Endodermal cell (in vitro differentiated cells): ENCODE data around the gene JAKMIP2. TPM values are rescaled to one million over a fixed set of nuclear protein-coding genes. Genes with fewer than 3 reads are reported as not detected.
A peak's percentile ranks its signal among the peaks of the same experiment; 100 is the strongest.

Experiments used
- DNase-seq: peaks from one replicate; pipeline ENCODE4 v3.0.0-alpha.2; 2017
- H3K27ac ChIP-seq: 2 replicates; pipeline ENCODE4 v1.5.1; 2013; ENCODE audit warnings: mild to moderate bottlenecking, low read depth, low read length, moderate library complexity
- H3K27me3 ChIP-seq: 2 replicates; pipeline ENCODE4 v1.6.1; 2013; ENCODE audit warnings: mild to moderate bottlenecking, low read length, moderate library complexity; ENCODE audit not compliant: insufficient read depth, control insufficient read depth, poor library complexity, severe bottlenecking
- H3K36me3 ChIP-seq: 2 replicates; pipeline ENCODE4 v1.7.0; 2013; ENCODE audit warnings: mild to moderate bottlenecking, low read length, moderate library complexity; ENCODE audit not compliant: control insufficient read depth, insufficient read depth
- H3K4me1 ChIP-seq: one replicate; pipeline ENCODE4 v1.7.0; 2013; ENCODE audit warnings: low read length; ENCODE audit not compliant: control insufficient read depth, insufficient read depth
- H3K4me3 ChIP-seq: 2 replicates; pipeline ENCODE4 v1.5.1; 2013; ENCODE audit warnings: mild to moderate bottlenecking, low read length, moderate library complexity
- H3K9ac ChIP-seq: 2 replicates; pipeline ENCODE4 v1.6.1; 2013; ENCODE audit warnings: mild to moderate bottlenecking, low read length, moderate library complexity; ENCODE audit not compliant: poor library complexity, severe bottlenecking; ENCODE audit errors: extremely low read depth
- H3K9me3 ChIP-seq: 2 replicates; pipeline ENCODE4 v1.6.1; 2013; ENCODE audit warnings: mild to moderate bottlenecking, low read length, moderate library complexity; ENCODE audit not compliant: control insufficient read depth
- H3K27ac Mint-ChIP-seq: 2 replicates; pipeline ENCODE4 v1.8.0; 2020; ENCODE audit warnings: mixed read lengths
- H3K27me3 Mint-ChIP-seq: 2 replicates; pipeline ENCODE4 v1.8.0; 2021; ENCODE audit warnings: mild to moderate bottlenecking, mixed read lengths; ENCODE audit not compliant: insufficient read depth
- H3K36me3 Mint-ChIP-seq: 2 replicates; pipeline ENCODE4 v1.8.0; 2020; ENCODE audit warnings: low read depth, mixed read lengths
- H3K4me1 Mint-ChIP-seq: 2 replicates; pipeline ENCODE4 v1.8.0; 2020; ENCODE audit warnings: mixed read lengths
- H3K4me3 Mint-ChIP-seq: 2 replicates; pipeline ENCODE4 v1.8.0; 2020; ENCODE audit warnings: mild to moderate bottlenecking, moderate library complexity, mixed read lengths
- H3K9me3 Mint-ChIP-seq: 2 replicates; pipeline ENCODE4 v1.8.0; 2020; ENCODE audit warnings: mild to moderate bottlenecking, mixed read lengths
- CTCF ChIP-seq: fragments of 200-600 bp; sonication (generic); conservative IDR thresholded peaks from 2 replicates; pipeline ENCODE4 v1.5.0; 2021; ENCODE audit warnings: antibody characterized with exemption, mild to moderate bottlenecking
- WGBS, 2 experiments: methylation state at CpG; one replicate each; pipeline versions ENCODE4 v1.1.5 to v1.1.7; 2013; ENCODE audit warnings: missing lambda C conversion rate in 2 of 2, mixed read lengths in 1 of 2; ENCODE audit not compliant: insufficient coverage in 1 of 2, insufficient read length in 1 of 2; 5-methylcytosine and 5-hydroxymethylcytosine counted together
- total RNA-seq, 2 donors: library from RNA; stranded (reverse); fragmentation: NEBNext Ultra II Directional in 1 of 2; extraction: Animal tissue kit (Norgen Biotek cat#: 25700) in 1 of 2; gene quantifications; 2 replicates in 1 of 2; 3 replicates in 1 of 2; pipeline ENCODE4 v1.2.1, GENCODE V29; 2021

JAKMIP2 gene
- total RNA-seq, 2 donors from 2014 or later, result 6.9 to 16.7 TPM

- H3K4me1 Mint-ChIP-seq, result peaks cover 8% of the 10 kb centered on the region
- H3K4me3 Mint-ChIP-seq, result no peak overlapping the region
- H3K27ac ChIP-seq, result no peak overlapping the region
- DNase-seq, result no peak
- no peaks in the 10 kb centered on the region for H3K9me3 Mint-ChIP-seq
- H3K4me1 ChIP-seq, result peaks cover 4% of the 10 kb centered on the region
- no peak for TF ChIP-seq CTCF
- no peaks in the 10 kb centered on the region for H3K36me3 ChIP-seq
- H3K4me3 ChIP-seq, result no peak overlapping the region
- H3K27me3 Mint-ChIP-seq, result no peaks in the 10 kb centered on the region
- no peak overlapping the region for H3K9ac ChIP-seq
- H3K27ac Mint-ChIP-seq, result no peak overlapping the region
- H3K36me3 Mint-ChIP-seq, result no peaks in the 10 kb centered on the region
- H3K27me3 ChIP-seq, result no peaks in the 10 kb centered on the region
- 89 to 91% methylated on average over 7 to 9 of the region's 9 CpGs for WGBS, 2 experiments
- no peaks in the 10 kb centered on the region for H3K9me3 ChIP-seq
These were observed 113.2 kb downstream of the JAKMIP2 start for GRCh38 chr5:147669169-147669869.

- Histone ChIP-seq H3K4me3 (no peak overlapping the region), H3K4me1 (peaks cover 4% of the 10 kb centered on the region), H3K27ac (no peak overlapping the region), H3K36me3 (no peaks in the 10 kb centered on the region), H3K27me3 (no peaks in the 10 kb centered on the region), H3K9ac (no peak overlapping the region), H3K9me3 (no peaks in the 10 kb centered on the region)
- 91 to 100% methylated on average over 1 to 2 of the region's 2 CpGs for WGBS, 2 experiments
- no peak overlapping the region for H3K27ac Mint-ChIP-seq
- no peak overlapping the region for H3K4me3 Mint-ChIP-seq
- H3K4me1 Mint-ChIP-seq, result peaks cover 8% of the 10 kb centered on the region
- no peaks in the 10 kb centered on the region for H3K9me3 Mint-ChIP-seq
- peak; percentile 40 for TF ChIP-seq CTCF
- no peak for DNase-seq
- H3K36me3 Mint-ChIP-seq, result peaks cover 4% of the 10 kb centered on the region
- no peaks in the 10 kb centered on the region for H3K27me3 Mint-ChIP-seq
These were observed 114.1 kb downstream of the JAKMIP2 start for GRCh38 chr5:147668385-147668784.

- no peak for TF ChIP-seq CTCF
- Histone ChIP-seq H3K9ac (no peak overlapping the region), H3K9me3 (no peaks in the 10 kb centered on the region), H3K36me3 (no peaks in the 10 kb centered on the region), H3K4me1 (peaks cover 4% of the 10 kb centered on the region), H3K27ac (no peak overlapping the region), H3K27me3 (no peaks in the 10 kb centered on the region), H3K4me3 (no peak overlapping the region)
- Mint-ChIP-seq H3K27ac (no peak overlapping the region), H3K27me3 (peaks cover 2% of the 10 kb centered on the region), H3K9me3 (peaks cover 2% of the 10 kb centered on the region), H3K4me3 (no peak overlapping the region), H3K36me3 (peaks cover 8% of the 10 kb centered on the region), H3K4me1 (peaks cover 8% of the 10 kb centered on the region)
- DNase-seq, result no peak
- WGBS, 2 experiments, result 93 to 100% methylated on average over 1 of the region's 1 CpG
These were observed 115.2 kb downstream of the JAKMIP2 start for GRCh38 chr5:147667363-147667762.
